ENCODE measurements around the gene AFF3.
A peak's percentile ranks its signal among the peaks of the same experiment; 100 is the strongest.

The AFF3 gene

DNA sequence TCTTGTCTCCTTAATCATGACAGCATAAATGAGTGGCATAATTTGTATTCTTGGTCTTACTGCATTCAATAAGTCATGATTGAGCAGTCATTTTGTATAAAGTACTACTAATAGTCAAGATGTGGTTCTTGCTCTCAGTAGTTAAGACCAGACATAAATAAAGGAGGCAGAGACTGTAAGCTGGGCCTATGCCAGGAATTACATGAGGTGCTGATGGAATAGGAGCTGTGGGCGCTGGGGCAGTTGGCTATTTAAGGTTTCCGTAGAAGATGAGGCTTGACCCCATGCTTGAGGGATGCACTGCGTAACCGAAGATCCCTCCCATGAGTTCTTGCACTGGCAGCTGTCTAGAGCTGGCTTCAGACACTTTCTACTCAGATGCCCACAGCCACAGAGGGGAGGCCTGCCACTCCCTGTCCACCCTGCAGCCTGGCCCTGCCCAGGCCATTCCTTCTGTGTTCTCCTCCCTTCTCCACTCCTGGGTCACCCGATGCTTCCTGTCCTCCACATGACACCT is 501.7 kb downstream of the AFF3 start:
- no peak for DNase-seq (ENCODE audit: low read depth, low spot score)

DNA sequence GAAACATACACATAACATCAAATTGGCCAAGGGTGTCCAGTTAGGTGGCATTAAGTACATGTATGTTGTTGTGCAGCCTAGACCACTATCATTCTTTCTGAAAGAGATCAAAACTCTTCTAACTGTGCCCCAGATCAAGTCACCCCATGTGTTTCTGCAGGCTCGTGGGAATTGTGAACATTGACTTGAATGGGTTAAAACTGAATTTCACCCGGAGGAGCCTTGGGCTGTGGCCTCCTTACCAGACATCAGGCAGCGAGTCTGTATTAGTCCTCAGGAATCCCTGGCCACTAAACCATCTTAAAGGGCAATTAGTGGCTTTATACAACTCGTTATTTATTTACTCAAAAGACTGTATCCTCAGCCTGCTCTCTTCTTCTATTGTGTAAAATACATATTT is 503.6 kb downstream of the AFF3 start:
- DNase-seq (ENCODE audit: low read depth, low spot score) = no peak

DNA sequence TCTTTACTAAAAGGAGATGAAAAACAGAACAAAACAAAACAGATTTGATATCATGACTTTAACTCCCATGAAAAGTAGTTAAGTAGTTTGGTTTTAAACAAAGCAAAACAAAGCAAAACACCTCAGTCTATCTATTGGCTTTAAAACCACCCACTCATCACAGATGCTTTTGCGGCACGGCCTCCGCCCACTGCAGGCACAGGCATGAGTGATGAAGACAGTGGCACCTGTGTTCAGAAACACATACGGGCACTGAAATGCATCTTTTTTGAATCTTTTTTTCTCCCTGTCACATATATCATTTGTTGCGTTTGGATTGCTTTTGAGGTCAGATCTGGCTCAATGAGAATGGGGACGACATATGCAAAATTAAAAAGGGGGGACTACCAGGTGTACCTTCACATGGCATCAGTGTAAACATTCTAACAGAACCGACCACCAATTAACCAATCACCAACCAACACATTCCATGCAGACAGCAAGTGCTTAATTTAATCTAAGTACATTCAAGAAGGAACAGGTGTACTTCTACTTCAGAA is 505.2 kb downstream of the AFF3 start:
- no peak for DNase-seq (ENCODE audit: low read depth, low spot score)

DNA sequence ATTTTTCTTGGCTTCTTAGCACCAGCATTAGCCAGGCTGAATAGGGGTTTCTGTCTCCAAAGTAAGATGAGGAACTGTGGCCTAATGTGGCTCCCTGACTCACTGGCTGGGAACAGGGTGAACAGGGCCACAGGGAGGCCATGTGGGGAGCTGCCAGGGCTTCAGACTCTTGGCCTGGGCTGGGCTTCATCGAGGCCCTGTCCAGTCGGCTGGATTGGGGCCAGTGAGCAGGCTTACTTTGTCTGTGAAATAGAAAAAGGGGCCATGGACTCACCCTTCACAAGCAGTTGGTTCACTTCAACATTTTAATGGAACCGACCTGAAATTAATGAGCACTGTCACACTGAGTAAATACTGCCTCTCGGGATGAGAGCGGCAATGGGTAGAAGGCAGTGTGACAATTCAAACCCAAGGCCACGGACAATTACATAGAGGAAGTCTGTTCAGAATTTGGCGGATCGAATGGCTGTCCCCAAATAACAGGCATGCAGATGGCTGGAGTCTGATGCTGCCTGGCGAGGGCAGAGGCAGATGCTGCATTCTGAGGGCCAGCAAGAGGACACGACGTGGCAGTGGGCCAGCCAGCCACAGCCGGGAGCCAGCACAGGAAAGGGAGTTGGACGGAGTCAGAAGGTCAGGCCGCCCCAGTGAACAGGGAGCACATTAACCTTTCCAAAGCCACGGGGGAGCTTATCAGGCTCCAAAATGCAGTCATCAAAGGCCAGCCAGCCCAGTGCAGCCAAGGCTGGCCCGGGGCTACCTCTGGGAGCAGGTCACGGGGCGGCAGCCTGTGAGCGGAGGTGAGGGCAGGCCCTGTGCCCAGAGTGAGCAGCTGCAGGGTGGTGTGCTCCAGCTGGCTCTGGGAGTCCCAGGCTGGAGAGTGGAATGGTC is 506.0 kb downstream of the AFF3 start:
- no peak for DNase-seq (ENCODE audit: low read depth, low spot score)

DNA sequence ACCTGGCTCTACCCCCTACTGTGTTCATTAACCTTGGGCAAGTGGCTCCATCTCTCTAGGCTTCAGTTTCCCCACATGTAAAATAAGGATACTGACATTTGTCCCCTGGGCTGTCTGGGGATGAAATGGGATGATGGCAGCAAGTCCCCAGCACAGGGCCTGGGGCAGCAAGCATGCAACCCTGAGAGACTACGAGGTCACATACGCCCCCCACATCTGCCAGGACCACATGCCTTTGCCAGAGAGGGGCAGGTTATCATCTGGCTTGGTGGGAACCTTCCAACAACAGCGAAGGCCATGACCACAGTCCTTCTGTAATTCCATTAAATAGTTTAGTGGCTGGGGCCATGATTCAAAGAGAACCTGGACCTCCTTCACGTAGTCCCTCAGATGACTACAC is 506.7 kb downstream of the AFF3 start:
- DNase-seq (ENCODE audit: low read depth, low spot score) = no peak

DNA sequence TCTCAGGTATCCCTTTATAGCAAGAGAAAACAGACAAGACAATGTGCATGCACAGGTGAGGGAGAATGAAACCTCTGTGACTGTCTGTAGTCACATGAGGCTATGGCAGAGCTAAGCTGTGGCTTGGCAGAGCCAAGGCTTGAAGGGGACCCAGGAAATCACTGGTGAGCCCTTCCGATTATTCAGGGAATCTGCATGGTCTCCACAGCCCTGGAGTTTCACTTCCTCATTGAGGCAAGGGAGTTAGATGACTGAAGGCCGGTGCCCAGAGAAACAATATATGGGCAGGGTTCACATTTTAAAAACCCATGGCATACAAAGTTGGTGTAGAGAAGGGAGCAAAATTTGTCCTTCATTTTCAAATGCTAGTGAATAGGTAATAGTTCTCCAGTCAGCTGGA is 508.2 kb downstream of the AFF3 start:
- no peak for DNase-seq (ENCODE audit: low read depth, low spot score)

DNA sequence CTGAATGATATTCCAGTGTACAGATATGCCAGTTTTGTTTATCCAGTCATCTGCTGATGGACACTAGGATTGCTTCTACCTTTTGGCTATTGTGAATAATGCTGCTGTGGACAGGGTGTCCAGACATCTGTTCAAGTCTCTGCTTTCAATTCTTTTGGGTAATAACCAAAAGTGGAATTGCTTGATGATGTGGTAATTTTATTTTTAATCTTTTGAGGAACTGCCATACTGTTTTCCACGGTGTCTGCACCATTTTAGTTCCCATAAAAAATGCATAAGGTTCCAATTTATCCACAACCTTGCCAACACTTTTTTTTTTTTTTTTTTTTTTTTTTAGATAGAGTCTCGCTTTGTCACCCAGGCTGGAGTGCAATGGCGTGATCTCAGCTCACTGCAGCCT is 510.7 kb downstream of the AFF3 start:
- no peak for DNase-seq (ENCODE audit: low read depth, low spot score)

DNA sequence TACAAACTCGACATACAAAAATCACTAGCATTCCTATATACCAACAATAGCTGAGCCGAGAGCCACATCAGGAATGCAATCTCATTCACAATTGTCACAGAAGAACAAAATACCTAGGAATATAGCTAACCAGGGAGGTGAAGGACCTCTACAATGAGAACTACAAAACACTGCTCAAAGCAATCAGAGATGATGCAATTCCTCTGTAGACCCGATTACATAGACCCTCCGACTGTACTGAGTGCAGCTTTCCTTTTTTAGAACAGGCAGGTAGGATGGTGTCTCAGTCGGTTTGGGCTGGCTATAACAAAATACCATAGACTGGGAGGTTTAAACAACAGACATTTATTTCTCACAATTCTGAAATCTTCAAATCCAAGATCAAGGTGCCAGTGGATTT is 513.1 kb downstream of the AFF3 start:
- DNase-seq (ENCODE audit: low read depth, low spot score) = no peak

DNA sequence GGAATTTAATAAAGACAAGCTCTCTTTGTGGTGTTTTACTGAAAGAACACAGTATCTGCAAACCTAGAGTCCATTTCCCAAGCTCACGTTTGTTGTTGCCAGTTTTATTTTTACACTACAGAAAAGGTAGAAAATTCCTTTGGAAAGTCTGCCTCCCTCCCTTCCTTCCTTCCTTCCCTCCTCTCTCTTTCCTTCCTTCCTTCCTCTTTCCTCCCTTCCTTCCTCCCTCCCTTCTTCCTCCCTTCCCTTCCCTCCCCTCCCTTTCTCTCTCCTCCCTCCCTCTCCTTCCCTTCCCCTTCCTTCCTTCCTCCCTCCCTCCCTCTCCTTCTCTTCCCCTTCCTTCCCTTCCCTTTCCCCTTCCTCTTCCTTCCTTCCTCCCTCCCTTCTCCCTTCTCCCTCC is 516.2 kb downstream of the AFF3 start:
- DNase-seq (ENCODE audit: low read depth, low spot score) = no peak

DNA sequence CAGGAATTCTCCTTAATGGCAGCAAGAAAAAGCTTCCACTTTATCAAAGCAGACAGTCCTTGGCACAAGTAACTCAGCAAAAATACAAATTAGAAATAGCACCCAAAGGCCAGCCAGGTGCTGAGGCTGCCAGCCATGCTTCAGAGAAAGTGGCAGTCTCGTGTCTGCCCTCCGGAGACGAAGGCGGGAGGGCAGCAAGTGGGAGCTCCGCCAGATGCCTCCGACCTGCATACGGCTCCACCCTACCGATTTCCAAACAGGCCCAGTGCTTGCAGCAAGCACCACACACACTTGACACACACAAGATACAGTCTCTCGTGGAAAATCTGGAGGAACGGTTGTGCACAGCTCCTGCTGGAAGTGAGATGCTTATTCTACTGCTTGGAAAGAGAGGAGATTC is 517.7 kb downstream of the AFF3 start:
- DNase-seq (ENCODE audit: low read depth, low spot score) = no peak

DNA sequence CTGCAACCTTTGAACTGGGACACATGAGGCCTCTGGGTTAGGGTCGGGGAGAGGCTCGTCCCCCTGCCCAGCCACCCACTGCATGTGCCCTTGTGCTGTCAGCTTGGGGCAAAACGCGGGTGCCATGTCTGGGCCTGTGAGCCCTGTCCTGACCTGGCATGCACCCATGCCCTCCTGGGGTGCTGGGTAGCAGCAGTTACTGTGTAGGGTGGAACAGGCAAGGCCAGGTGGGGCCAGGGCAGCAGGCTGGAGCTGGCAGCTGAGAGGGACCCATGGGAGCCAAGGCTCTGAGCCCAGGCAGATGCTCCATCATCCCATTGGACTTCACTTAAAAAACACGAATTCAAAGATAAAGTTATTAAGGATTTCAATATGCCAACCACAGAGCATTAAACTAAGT is 518.8 kb downstream of the AFF3 start:
- no peak for DNase-seq (ENCODE audit: low read depth, low spot score)

DNA sequence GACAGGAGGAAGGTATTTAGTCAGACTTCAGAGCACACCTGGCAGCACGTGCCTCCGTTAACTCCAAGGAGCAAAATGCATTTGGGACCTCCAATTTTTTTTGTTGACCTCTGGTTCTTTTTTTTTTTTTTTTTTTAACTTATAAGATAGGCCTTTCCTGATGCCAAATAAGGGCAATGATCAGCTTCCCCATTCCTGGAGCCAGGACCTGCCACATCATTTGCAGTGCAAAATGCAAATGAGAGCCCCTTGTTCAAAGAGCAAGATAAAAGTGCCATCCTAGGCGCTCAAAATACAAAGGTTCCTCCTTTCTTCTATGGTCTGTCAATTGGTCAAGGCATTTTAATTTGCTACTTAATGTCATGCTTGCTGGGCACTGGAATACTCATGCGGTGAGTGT is 519.4 kb downstream of the AFF3 start:
- DNase-seq (ENCODE audit: low read depth, low spot score) = no peak

DNA sequence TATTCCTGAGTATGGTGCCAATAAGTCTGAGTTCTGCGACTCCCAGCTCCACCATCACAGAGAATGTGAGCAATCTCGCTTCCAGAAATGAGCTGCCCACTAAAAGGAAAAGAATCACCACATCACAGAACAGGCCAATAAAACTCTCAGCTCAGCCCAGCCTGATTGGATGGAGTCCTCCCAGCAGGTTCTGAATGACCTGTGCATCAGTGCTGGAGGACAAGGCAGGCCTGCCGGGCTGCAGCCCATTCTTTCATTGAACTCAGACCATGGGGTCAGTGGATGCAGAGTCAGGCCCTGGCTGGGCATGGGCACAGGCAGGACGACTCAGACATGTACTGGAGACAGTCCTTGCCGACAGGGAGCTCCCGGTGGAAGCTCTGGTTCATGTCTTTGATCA is 519.9 kb downstream of the AFF3 start:
- DNase-seq (ENCODE audit: low read depth, low spot score) = no peak

DNA sequence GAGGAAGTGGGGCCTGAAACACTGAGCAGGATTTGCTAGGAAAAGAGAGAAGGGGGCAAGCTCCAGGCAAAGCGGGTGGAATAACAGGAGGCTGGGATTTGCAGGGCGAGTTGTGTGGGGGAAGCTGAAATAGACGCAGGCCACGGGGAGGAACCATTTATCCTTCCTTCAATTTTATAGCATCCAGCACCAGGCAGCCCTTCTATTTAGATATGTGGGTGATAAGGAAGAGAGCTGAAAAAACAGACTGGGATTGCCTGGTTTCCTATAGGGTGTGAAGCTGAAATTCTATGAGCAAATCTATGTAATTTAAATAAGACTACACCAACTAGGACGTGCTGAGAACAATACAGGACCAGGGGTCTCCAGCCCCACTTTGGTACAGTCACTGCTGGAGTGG is 520.6 kb downstream of the AFF3 start:
- DNase-seq (ENCODE audit: low read depth, low spot score) = no peak

DNA sequence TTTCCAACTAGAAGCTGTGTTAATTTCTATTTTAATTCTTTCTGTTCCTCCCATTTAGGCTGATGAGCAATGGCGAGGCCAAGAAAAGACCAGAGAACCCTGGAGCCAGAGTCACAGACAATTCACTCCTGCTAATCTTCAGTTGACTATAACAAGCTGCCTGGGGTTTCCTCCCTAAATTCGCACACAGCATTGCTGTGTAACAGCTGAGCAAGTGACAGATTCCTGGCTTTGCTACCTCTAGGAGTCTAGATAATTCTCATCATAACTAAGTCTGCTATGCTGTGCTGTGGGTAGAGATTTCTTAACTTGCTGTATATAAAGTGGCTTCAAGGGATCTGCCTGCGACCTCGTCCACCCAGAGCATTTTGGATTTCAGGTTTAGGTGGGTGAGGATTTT is 521.3 kb downstream of the AFF3 start:
- no peak for DNase-seq (ENCODE audit: low read depth, low spot score)

DNA sequence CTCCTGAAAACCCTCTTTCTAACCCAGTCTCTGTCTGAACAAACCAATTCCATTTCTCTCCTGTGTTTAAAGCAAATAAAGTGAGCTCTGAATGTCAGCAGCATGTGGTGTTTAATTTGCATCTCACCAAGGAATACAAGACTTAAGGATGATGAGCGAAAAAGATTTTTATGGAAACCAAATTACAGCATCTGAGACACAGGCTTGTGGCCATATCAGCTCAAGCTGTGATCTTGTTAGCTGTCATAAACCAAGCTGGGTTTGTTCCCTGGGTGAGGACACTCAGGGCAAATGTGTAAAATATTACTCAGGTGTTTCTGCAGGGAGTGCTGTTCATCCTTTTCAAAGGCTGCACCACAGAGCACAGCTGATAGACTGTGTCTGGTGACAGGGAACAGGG is 523.2 kb downstream of the AFF3 start:
- DNase-seq (ENCODE audit: low read depth, low spot score) = no peak

DNA sequence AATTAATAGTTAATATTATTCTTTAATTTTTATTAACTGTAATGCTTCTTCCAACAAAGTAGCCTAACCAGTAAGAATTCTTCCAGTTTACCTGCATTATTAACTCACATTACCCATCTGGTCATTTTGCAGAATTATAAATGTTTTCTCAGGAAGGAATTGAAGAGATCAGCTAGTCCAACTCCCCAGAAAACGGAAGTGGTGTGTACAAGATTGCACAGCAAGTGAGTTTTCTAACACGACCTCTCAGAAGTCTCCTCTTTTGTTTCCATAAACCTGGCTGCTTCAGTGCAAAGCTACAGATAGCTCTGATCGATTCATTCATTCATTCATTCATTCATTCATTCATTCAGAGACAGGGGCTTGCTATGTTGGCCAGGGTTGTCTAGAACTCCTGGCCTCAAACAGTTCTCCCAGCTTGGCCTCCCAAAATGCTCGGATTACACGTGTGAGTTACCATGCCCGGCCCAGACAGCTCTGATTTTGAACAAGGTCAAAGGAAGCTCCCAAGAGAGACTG is 523.8 kb downstream of the AFF3 start:
- DNase-seq (ENCODE audit: low read depth, low spot score) = no peak

DNA sequence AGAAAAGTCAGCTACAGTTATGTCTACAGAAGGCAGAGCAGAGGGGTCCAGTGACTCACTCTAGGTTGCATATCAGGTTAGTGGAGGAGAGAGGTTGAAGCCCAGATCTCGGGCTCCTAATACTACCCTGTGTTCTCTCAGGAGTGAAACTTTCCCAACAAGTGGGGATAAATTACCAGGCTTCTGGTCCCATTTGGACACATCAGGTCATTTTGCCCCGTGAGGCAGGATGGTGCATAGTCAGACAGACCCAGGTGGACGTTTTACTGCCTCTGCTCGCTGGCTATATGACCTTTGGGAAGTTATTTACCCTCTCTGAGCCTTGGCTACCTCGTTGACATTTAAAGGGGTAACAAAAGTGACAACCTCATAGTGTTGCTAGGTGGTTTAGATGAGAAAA is 524.6 kb downstream of the AFF3 start:
- no peak for DNase-seq (ENCODE audit: low read depth, low spot score)

DNA sequence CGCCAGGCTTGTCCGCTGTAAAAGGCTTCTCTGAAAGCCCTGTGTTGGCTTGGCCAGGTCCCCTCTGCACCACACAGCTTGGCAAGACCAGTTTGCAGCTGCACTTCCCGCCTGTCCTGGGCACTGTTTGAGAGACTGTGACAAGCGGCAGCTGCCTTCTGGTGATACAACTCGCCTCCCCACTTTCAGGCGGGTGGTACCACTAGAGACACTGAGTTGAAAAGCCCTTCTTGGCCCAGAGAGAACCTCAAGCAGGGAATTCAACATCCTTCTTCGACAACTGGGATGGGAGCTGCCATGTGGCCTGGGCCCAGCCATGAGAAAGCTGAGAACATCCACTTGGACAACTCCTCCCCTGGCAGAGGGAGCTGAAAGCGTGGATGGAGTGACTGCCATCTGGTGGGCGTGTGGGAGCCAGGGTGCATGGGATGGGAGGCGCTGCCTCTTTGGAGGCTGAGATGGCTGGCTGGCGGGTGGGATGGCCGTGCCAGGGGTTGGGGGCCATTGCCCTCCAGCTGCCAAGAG is 527.1 kb downstream of the AFF3 start:
- DNase-seq (ENCODE audit: low read depth, low spot score) = peak; percentile 15

DNA sequence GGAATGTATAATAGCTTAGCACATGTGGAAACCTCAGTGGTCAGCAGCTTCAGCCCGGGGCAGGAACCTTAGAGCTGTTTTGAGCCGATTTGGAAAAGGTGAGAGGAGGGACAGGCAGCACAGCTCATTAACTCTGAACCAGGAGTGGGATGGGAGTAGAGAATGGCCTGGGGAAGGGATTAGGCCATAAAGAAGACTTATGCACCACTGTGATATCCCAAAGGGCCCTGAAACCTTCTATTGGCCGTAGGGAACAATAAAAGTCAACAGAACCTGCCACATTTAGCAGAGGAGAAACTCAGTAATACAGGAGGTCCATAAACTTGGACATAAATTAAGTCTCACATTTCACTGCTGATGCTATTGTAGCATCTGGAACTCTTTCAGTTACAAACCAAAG is 528.4 kb downstream of the AFF3 start:
- no peak for DNase-seq (ENCODE audit: low read depth, low spot score)

DNA sequence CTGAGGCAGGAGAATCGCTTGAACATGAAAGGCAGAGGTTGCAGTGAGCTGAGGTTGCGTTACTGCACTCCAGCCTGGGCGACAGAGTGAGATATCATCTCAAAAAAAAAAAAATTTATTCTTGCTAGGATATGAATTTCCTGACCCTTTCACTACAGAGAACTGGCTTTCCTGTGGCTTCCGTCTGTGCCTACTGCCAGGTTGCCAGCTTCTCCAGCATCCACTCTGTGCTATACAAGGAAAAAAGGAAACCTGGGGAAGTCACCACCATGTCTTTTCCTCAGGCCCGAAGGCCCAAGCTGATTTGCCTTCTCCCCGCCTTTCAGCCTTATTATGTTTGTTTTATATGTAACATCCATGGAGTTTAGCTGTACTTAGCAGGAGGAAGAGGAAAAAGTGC is 530.6 kb downstream of the AFF3 start:
- no peak for DNase-seq (ENCODE audit: low read depth, low spot score)

DNA sequence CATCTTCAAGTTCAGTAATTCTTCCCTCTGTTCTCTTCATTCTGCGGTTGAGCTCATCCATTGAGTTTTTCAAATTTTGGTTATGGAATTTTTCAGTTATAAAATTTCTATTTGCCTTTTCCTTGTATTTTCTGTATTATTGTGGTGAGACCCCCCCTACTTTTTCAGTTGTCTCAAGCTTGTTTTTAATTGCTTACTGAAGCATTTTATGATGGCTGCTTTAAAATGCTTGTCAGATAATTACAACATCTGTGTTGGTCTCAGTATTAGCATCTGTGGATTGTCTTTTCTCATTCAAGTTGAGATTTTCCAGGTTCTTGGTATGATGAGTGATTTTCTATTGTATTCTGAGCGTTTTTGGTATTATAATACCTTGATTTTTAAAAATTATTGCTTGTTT is 531.4 kb downstream of the AFF3 start:
- no peak for DNase-seq (ENCODE audit: low read depth, low spot score)

DNA sequence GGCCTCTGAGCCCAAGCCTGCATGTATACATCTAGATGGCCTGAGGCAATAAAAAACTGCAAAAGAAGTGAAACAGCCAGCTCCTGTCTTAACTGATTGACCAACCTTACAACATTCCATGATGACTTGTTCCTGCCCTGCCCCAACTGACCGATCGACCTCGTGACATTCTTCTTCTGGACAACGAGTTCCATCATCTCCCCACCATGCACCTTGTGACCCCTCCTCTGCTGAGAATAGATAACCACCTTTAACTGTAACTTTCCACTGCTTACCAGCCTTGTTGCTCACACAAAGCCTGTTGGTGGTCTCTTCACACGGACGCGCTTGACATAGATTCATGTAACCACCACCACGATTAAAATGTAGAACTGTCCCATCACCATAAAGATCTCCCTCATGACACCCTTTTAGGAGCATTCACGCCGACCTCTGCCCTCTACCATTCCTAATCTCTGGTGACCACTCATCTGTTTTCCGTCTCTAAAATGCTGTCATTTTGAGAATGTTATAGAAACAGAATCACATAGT is 532.5 kb downstream of the AFF3 start:
- DNase-seq (ENCODE audit: low read depth, low spot score) = no peak
